Adipocyte (in vitro differentiated cells): Measurements from ENCODE around the gene SCN10A.

Experiments
- DNase-seq: peaks from one replicate; pipeline ENCODE4 v3.0.0-alpha.2; 2015; ENCODE audit warnings: low read depth
- H3K27me3 ChIP-seq: replicated peaks from 2 replicates; pipeline ENCODE4 v1.7.0; 2013; ENCODE audit warnings: mild to moderate bottlenecking, low read length, moderate library complexity; ENCODE audit not compliant: control insufficient read depth, insufficient read depth
- H3K36me3 ChIP-seq: 2 replicates; pipeline ENCODE4 v1.7.0; 2013; ENCODE audit warnings: low read length, mild to moderate bottlenecking, moderate library complexity; ENCODE audit not compliant: control insufficient read depth, insufficient read depth, severe bottlenecking
- H3K4me1 ChIP-seq: 2 replicates; pipeline ENCODE4 v1.7.0; 2013; ENCODE audit warnings: mild to moderate bottlenecking, low read length, moderate library complexity; ENCODE audit not compliant: control insufficient read depth, insufficient read depth
- H3K4me3 ChIP-seq: 2 replicates; pipeline ENCODE4 v1.7.0; 2013; ENCODE audit warnings: mild to moderate bottlenecking, low read length, moderate library complexity
- H3K9ac ChIP-seq: 2 replicates; pipeline ENCODE4 v1.7.0; 2013; ENCODE audit warnings: mild to moderate bottlenecking, low read length, moderate library complexity
- H3K9me3 ChIP-seq: 2 replicates; pipeline ENCODE4 v1.7.0; 2013; ENCODE audit warnings: mild to moderate bottlenecking, low read length, moderate library complexity; ENCODE audit not compliant: control insufficient read depth

Gene SCN10A

GRCh38 chr3:38689346-38689745, 126.7 kb downstream of the SCN10A start:
- Histone ChIP-seq H3K36me3 (no peaks in the 10 kb centered on the region), H3K4me3 (no peak overlapping the region), H3K4me1 (no peaks in the 10 kb centered on the region), H3K27me3 (peaks cover 8% of the 10 kb centered on the region), H3K9me3 (no peaks in the 10 kb centered on the region), H3K9ac (no peak overlapping the region)
- no peak for DNase-seq

GRCh38 chr3:38687321-38687720, 128.7 kb downstream of the SCN10A start:
- Histone ChIP-seq H3K9ac (no peak overlapping the region), H3K4me1 (no peaks in the 10 kb centered on the region), H3K4me3 (no peak overlapping the region), H3K9me3 (no peaks in the 10 kb centered on the region), H3K36me3 (no peaks in the 10 kb centered on the region), H3K27me3 (peaks cover 11% of the 10 kb centered on the region)
- no peak for DNase-seq

- Histone ChIP-seq H3K4me3 (no peak overlapping the region), H3K4me1 (no peaks in the 10 kb centered on the region), H3K27me3 (peaks cover 22% of the 10 kb centered on the region), H3K9me3 (no peaks in the 10 kb centered on the region), H3K36me3 (no peaks in the 10 kb centered on the region), H3K9ac (no peak overlapping the region)
- no peak for DNase-seq
These were observed 131.5 kb downstream of the SCN10A start for GRCh38 chr3:38684546-38684945.

- H3K27me3 ChIP-seq = peaks cover 13% of the 10 kb centered on the region
- peaks cover 3% of the 10 kb centered on the region for H3K9me3 ChIP-seq
- DNase-seq = no peak
- H3K36me3 ChIP-seq = no peaks in the 10 kb centered on the region
- H3K4me1 ChIP-seq = no peaks in the 10 kb centered on the region
- H3K4me3 ChIP-seq = no peak overlapping the region
- no peak overlapping the region for H3K9ac ChIP-seq
These were observed 146.3 kb downstream of the SCN10A start for GRCh38 chr3:38669668-38670067.

- Histone ChIP-seq H3K4me3 (no peak overlapping the region), H3K4me1 (no peaks in the 10 kb centered on the region), H3K9ac (no peak overlapping the region), H3K9me3 (peaks cover 24% of the 10 kb centered on the region), H3K36me3 (no peaks in the 10 kb centered on the region), H3K27me3 (peaks cover 29% of the 10 kb centered on the region)
- no peak for DNase-seq
These were observed 153.5 kb downstream of the SCN10A start for GRCh38 chr3:38662544-38662943.

- Histone ChIP-seq H3K9ac (no peak overlapping the region), H3K36me3 (no peaks in the 10 kb centered on the region), H3K4me3 (no peak overlapping the region), H3K9me3 (peaks cover 24% of the 10 kb centered on the region), H3K4me1 (no peaks in the 10 kb centered on the region), H3K27me3 (peaks cover 43% of the 10 kb centered on the region)
- no peak for DNase-seq
These were observed 157.2 kb downstream of the SCN10A start for GRCh38 chr3:38658841-38659240.

GRCh38 chr3:38657369-38657768, 158.6 kb downstream of the SCN10A start:
- Histone ChIP-seq H3K9me3 (peaks cover 23% of the 10 kb centered on the region), H3K4me1 (no peaks in the 10 kb centered on the region)
- no peak for DNase-seq

GRCh38 chr3:38655708-38656300, 160.2 kb downstream of the SCN10A start:
- Histone ChIP-seq H3K9me3 (peaks cover 11% of the 10 kb centered on the region), H3K27me3 (peaks cover 60% of the 10 kb centered on the region)
- peak; percentile 62 for DNase-seq

More at GRCh38 chr3:38657369-38657768, 158.6 kb downstream of the SCN10A start:
- Histone ChIP-seq H3K4me3 (no peak overlapping the region), H3K27me3 (peaks cover 55% of the 10 kb centered on the region), H3K36me3 (no peaks in the 10 kb centered on the region), H3K9ac (no peak overlapping the region)

GRCh38 chr3:38653685-38654537, 162.1 kb downstream of the SCN10A start:
- Histone ChIP-seq H3K4me3 (no peak overlapping the region), H3K9me3 (peaks cover 9% of the 10 kb centered on the region), H3K36me3 (no peaks in the 10 kb centered on the region), H3K27me3 (peaks cover 58% of the 10 kb centered on the region), H3K4me1 (peaks cover 4% of the 10 kb centered on the region), H3K9ac (no peak overlapping the region)
- DNase-seq = no peak

More at GRCh38 chr3:38655708-38656300, 160.2 kb downstream of the SCN10A start:
- no peak overlapping the region for H3K4me3 ChIP-seq
- H3K9ac ChIP-seq = no peak overlapping the region
- no peaks in the 10 kb centered on the region for H3K4me1 ChIP-seq
- H3K36me3 ChIP-seq = no peaks in the 10 kb centered on the region

GRCh38 chr3:38652934-38653333, 163.1 kb downstream of the SCN10A start:
- H3K9ac ChIP-seq = no peak overlapping the region
- peaks cover 61% of the 10 kb centered on the region for H3K27me3 ChIP-seq
- DNase-seq = no peak
- no peak overlapping the region for H3K4me3 ChIP-seq
- H3K9me3 ChIP-seq = peaks cover 9% of the 10 kb centered on the region
- peaks cover 4% of the 10 kb centered on the region for H3K4me1 ChIP-seq
- no peaks in the 10 kb centered on the region for H3K36me3 ChIP-seq

- peaks cover 13% of the 10 kb centered on the region for H3K9me3 ChIP-seq
- H3K9ac ChIP-seq = no peak overlapping the region
- no peaks in the 10 kb centered on the region for H3K36me3 ChIP-seq
- peaks cover 4% of the 10 kb centered on the region for H3K4me1 ChIP-seq
- peaks cover 61% of the 10 kb centered on the region for H3K27me3 ChIP-seq
- no peak overlapping the region for H3K4me3 ChIP-seq
- peak; percentile 81 for DNase-seq
These were observed 164.7 kb downstream of the SCN10A start for GRCh38 chr3:38651153-38651789.
